ENCODE results near the gene PACS2.

The PACS2 gene

GRCh38 chr14:105412771-105413543, 98.4 kb downstream of the PACS2 start:
- DNase-seq = no peak

- DNase-seq = no peak
These were observed 99.0 kb downstream of the PACS2 start for GRCh38 chr14:105413544-105413886.

DNA sequence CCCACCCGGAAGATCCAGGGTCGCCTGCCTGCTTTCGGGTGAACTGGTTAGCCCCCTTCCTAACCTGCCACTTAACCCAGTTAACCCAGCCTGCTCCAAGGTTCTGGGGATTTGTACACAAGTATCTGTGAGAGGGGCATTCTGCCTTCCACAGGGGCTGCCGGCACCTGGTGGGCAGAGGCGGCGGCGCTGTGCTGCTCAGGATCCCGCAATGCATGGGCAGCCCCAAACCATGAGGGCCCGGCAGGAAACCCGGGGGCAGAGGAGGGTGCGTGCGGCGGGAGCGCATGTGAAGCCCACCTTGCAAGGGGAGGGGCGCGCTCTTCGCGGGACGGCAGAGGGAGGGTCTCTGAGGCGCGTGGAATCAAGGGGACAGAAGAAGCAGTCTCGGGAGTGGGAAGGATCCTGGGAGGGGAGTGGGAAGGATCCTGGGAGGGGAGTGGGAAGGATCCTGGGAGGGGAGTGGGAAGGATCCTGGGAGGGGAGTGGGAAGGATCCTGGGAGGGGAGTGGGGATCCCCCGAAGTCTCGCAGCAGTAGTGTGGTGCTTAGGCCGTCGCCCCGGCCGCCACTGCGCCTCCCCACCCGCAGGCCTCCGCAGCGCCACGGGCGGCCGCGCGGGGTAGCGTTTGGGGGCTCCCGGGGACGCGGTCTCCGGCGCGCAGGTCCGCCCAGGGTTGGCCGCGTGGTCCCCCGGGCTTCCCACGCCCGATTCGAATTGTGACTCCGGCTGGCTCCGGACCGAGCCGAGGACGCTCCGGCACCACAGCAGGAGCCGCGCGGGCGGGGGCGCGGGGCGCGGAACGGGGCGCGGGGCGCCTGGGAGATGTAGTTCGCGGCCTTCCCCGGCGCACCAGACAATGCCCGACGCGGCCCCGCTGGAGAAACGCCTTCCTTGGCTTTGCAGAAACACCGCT, 100.2 kb downstream of the PACS2 start:
- DNase-seq = peak; percentile 52 to 59

DNA sequence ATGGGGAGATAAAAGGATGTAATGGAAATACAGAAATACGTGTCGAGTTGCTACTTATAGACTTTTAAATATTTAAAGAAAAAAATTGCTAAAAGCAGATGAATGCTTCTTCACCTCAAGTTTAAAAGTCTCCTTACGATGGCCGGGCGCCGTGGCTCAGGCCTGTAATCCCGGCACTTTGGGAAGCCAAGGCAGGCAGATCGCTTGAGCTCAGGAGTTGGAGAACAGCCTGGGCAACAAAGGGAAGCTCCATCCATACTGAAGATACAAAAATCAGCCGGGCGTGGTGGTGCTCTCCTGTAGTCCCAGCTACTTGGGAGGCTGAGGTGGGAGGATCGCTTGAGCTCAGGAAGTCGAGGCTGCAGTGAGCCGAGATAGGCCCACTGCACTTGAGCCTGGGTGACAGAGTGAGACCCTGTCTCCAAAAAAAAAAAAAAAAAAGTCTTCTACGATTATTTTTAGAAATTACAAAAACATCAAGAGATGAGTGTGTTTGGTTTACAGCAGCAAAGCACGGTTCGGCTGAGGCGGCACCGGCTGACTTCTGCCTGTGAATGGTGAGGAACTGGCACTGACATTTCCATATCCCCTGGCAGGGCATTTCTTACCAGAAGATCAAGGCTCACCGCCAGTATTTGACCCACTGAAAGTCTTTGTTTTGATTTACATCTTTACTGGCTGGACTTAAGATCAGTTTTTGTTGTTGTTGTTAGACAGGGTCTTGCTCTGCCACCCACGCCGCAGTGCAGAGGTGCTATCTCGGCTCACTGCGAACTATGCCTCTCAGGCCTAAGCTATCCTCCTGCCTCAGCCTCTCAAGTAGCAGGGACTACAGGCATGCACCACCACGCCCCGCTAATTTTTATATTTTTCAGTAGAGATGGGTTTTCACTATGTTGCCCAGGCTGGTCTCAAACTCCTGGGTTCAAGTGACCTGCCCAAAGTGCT, 101.2 kb downstream of the PACS2 start:
- no peak for DNase-seq

DNA sequence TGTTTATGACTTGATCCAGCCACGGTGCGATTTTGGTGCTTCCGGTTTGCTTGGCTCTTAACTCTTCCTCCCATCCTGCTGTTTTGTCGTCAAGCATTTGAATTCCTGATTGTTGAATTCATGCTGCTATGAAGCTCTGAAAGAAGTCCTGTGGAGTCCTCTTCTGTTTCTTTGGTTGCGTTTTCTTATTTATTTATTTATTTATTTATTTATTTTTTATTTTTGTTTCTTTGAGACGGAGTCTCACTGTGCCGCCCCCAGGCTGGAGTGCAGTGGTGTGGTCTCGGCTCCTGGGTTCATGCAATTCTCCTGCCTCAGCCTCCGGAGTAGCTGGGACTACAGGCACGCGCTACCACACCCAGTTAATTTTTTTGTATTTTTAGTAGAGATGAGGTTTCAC, 102.1 kb downstream of the PACS2 start:
- no peak for DNase-seq

GRCh38 chr14:105417690-105418121, 103.2 kb downstream of the PACS2 start:
- DNase-seq = no peak

GRCh38 chr14:105418269-105419194, 104.0 kb downstream of the PACS2 start:
- DNase-seq = no peak

DNA sequence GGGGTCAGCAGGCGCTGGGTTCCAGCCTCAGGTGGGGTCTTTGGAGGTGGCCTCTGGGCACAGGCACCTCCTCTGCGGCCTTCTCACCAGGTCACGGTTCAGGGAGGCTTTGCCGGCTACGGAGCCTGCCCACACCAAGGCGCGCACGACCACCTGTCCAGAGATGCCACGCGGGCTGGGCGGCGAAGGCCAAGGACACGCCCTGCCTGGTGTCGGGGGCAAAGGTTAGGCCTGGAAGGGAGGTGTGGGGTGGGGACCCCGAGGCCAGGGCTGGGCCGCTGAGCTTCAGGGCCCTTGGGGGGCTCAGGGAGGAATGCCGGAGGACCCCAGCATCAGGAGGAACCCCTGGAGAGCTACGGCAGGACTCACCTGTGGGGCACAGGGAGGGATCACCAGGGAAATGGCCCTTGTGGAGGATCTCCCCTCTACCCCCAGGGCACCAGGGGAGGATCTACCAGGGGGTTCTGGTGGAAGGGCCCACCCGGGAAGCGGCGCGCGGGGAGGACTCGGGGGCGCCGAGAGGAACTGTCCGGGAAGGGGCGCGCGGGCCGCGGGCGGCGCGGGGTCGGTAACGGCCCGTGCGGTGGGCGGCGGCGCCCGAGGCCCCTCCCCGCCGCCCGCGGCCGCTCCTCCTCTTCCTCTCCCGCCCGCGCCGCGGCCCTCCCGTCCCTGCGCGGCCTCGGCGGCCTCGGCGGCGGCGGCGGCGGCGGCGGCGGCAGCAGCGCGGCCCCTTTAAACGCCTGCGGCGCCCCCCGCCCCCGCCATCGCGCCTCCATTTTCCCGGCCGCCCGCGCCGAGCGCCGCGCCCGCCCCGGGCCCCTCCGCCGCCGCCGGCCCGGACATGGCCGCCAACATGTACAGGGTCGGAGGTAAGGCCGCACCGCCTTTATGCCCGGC, 104.9 kb downstream of the PACS2 start, which contains the start of gene MTA1:
TSS of gene MTA1 (plus strand) at position 633 of the 897 bp plus-strand sequence. CDS start at position 842, 209 bp downstream.
- peak; percentile 50 to 56 for DNase-seq

- peak in 1 of 2 donors; percentile 24 for DNase-seq
These were observed 105.8 kb downstream of the PACS2 start for GRCh38 chr14:105420101-105420973.

- DNase-seq = no peak
These were observed 106.6 kb downstream of the PACS2 start for GRCh38 chr14:105420974-105421674.

DNA sequence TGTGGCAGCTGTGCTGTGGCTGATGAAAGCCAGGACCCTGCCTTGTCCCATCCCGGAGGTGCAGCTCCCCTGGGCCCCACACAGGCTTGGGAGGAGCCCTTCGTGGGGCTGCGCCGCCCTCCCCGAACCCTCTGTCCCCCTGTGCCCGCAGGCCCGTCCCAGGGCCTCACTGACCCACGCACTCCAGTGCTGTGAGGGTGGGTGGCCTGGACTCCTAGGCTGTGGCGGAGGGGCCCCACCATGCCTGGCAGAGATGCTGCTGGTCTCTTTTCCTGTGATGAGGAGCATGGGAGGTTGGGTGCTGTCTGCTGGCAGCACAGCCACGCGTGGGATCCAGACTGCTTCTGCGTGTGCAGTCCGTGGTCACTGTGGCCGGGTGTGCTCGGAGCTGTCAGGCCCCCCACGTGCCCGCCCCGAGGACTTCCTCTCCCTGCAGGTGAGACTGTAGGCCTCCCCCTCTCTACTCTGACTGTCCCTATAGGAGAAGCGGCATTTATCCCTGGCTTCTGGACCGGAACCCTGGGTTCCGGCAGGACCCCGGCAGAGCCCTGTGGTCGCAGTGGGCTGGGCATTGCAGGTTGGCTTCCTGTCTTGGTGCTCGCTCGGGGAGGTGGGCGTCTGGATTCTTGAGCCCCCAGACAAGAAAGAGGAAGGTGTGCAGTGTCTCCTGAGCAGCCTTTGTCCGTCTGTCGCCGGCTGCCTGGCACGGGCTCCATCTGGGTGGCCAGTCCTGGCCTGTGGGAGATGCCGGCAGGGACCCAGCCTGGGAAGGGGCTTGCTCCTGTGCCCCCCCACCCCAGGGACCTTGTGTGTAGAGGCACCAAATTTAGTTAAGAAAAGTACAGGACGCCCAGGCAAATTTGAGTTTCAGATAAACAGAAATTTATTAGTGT, 107.4 kb downstream of the PACS2 start:
- no peak for DNase-seq

DNA sequence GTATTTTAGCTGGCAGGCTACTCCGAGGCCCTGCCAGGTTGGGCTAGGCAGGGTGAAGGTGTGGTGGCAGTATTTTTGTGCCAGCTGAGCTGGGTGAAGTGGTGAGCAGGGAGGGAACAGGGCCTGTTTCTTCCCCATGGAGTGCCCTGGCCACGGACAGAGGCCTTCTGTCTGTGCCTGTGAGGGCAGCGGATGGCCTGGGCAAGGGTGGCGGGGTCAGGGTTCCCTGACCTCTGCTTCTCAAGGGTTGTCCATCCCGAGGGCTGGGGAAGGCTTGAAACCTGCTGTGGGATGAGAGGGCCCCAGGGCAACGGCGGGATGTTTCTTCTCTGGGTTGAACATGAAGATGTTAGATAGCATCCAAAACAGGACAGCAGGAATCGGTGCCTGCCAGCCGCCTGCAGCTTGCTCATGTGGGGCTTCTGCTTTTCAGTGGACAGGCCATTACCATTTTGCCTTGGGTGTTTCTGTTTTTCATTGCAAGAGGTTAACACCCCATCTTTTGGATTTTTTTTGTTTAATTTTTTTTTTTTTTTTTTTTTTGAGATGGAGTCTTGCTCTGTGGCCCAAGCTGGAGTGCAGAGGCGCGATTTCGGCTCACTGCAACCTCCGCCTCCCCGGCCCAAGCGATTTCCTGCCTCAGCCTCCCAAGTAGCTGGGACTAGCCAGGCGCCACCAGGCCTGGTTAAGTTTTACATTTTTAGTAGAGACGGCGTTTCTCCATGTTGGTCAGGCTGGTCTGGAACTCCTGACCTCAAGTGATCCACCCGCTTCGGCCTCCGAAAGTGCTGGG, 108.3 kb downstream of the PACS2 start:
- DNase-seq = no peak

DNA sequence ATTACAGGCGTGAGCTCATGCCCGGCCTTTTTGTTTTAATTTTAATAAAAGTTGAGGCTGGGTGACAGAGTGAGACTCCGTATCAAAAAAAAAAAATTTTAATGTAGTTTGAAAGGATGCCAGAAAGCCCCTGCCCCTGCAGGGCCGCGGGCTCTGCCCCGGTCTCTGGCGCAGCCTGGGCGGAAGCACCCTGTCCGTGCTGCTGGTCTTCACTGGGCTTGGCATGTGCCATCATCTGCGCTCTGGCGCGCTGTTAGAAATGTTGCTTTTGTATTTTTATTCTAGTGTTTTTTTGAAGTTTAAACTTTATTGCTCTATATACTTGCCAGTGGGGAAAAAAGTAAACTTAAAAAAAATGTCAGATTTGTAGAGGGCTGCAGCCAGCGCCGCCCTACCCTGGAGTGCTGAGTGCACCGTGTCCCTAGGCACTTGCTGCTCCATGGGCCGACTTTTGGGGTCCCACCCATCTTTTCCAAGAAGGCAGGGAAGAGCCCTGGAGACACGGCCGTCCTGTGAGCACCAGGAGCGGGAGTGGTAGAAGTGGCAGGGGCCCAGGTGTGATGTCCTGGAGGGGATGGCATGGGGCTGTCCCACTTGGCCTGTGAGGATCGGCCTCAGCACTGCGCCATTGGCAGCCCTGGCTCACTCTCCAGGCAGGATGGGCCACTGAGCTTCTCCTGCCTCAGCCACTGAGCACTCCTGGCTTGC, 109.1 kb downstream of the PACS2 start:
- DNase-seq = no peak

GRCh38 chr14:105424861-105425260, 110.3 kb downstream of the PACS2 start:
- no peak for DNase-seq

DNA sequence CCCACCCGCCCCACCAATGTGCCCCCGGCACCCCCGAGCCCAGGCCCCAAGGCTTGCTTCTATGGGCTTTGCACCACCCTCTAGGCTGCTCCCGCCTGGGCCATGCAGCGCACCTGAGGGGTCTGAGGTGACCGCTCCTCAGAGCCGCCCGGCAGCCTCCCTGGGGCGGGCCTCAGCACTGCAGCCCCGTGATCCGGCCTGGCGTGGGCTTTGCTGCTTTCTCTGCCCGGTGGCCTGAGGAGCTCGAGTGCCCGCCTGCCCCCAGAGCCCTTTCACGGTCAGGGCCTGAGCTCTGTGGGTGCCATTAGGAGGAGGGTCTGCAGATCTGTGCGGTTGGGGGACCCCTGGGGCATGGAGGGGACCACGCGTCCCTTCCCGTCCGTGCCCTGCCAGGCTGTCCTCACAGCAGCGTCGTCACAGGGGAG, 111.3 kb downstream of the PACS2 start:
- DNase-seq = no peak
